ENCODE results near the gene AP5S1. TPM values are rescaled to one million over a fixed set of nuclear protein-coding genes. Genes with fewer than 3 reads are reported as not detected.

AP5S1 gene
- total RNA-seq, 1 donor from 2014 or later = 13.8 TPM

- TF ChIP-seq CTCF (IDR thresholded peaks at IDR 0.05; ENCODE audit: unreplicated experiment) = no peak
- Mint-ChIP-seq H3K36me3 (no peaks in the 10 kb centered on the region), H3K27ac (peak overlapping the region; percentile 99), H3K4me1 (peaks cover 42% of the 10 kb centered on the region), H3K9me3 (no peaks in the 10 kb centered on the region), H3K4me3 (peak overlapping the region; percentile 58), H3K27me3 (ENCODE audit: low read depth) (peaks cover 4% of the 10 kb centered on the region)
- peak; percentile 91 to 97 for DNase-seq (ENCODE audit: low spot score in 2 of 2, unreplicated experiment in 2 of 2)
These were observed 8.7 kb upstream of the AP5S1 start for GRCh38 chr20:3811467-3812258.

GRCh38 chr20:3812259-3812681 lies 8.1 kb upstream of the AP5S1 start:
- peaks cover 37% of the 10 kb centered on the region for H3K4me1 Mint-ChIP-seq
- no peaks in the 10 kb centered on the region for H3K36me3 Mint-ChIP-seq
- DNase-seq (ENCODE audit: low spot score in 2 of 2, unreplicated experiment in 2 of 2) = no peak
- H3K4me3 Mint-ChIP-seq = no peak overlapping the region
- H3K27me3 Mint-ChIP-seq (ENCODE audit: low read depth) = peaks cover 5% of the 10 kb centered on the region
- H3K9me3 Mint-ChIP-seq = no peaks in the 10 kb centered on the region
- peak overlapping the region; percentile 99 for H3K27ac Mint-ChIP-seq
- no peak for TF ChIP-seq CTCF (IDR thresholded peaks at IDR 0.05; ENCODE audit: unreplicated experiment)

DNA sequence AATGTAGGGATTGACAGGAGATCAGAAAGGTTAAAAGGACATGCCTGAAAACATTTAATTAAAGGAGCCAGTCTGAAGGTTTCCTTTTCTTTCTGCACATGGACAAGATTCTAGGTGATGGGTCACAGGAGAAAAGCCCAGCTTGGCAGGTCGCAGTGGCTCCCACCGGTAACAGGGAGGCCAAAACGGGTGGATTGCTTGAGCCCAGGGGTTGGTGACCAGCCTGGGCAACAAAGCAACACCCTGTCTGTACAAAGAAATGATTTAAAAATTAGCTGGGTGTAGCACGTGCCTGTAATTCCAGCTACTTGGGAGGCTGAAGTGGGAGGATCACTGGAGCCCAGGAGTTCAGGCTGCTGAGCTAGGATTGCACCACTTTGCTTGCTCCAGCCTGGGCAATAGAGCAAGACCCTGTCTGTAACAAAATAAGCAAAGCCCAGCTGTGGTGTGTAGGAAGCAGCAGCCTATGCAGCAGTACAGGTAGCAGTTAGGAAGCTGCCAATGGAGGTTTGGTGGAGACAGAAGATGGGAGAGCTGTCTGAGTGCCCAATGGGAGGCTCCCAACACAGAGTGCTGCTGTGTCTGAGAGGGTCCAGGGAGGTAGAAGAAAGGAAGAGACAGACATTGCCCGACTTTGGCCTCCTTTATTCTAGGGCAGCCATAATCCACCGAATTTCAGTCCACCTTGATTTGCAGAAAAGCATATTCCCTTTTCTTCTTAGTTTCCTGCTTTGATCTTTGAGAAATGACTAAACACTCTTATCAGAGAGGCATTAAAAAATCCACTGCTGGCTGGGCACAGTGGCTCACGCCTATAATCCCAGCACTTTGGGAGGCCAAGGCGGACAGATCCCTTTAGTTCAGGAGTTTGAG lies 7.1 kb upstream of the AP5S1 start:
- no peak for DNase-seq (ENCODE audit: low spot score in 2 of 2, unreplicated experiment in 2 of 2)
- TF ChIP-seq CTCF (IDR thresholded peaks at IDR 0.05; ENCODE audit: unreplicated experiment) = no peak

DNA sequence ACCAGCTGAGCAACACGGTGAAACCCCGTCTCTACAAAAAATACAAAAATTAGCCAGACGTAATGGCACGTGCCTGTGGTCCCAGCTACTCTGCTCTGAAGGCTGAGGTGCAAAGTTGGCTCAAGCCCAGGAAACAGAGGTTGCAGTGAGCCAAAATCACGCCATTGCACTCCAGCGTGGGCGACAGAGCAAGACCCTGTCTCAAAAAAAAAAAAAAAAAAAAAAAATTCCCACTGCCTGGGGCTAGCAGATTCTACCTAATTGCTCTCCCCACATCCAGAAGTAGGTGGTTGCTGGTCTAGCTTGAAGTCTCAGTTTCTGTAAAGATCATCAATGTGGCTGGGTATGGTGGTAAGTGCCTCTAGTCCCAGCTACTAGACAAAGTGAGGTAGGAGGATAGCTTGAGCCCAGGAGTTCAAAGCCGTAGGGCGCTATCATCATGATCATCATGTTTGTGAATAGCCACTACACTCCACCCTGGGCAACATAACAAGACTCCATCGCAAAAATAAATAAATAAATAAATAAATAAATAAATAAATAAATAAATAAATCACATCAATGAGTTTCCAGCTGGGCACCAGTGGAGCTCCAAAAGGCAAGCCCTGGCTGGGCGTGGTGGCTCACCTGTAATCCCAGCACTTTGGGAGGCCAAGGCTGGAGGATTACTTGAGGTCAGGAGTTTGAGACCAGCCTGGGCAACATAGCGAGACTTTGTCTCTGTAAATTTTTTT lies 6.3 kb upstream of the AP5S1 start:
- Mint-ChIP-seq H3K27me3 (ENCODE audit: low read depth) (peaks cover 5% of the 10 kb centered on the region), H3K4me1 (peaks cover 29% of the 10 kb centered on the region), H3K4me3 (no peak overlapping the region), H3K9me3 (no peaks in the 10 kb centered on the region), H3K36me3 (no peaks in the 10 kb centered on the region), H3K27ac (peak overlapping the region; percentile 99)
- TF ChIP-seq CTCF (IDR thresholded peaks at IDR 0.05; ENCODE audit: unreplicated experiment) = no peak
- DNase-seq (ENCODE audit: low spot score in 2 of 2, unreplicated experiment in 2 of 2) = no peak

More for the DNA sequence above, 7.1 kb upstream of the AP5S1 start:
- Mint-ChIP-seq H3K27ac (peak overlapping the region; percentile 99), H3K4me3 (no peak overlapping the region), H3K27me3 (ENCODE audit: low read depth) (peaks cover 5% of the 10 kb centered on the region), H3K4me1 (peaks cover 28% of the 10 kb centered on the region), H3K9me3 (no peaks in the 10 kb centered on the region), H3K36me3 (no peaks in the 10 kb centered on the region)

- DNase-seq (ENCODE audit: low spot score in 2 of 2, unreplicated experiment in 2 of 2) = no peak
- peaks cover 5% of the 10 kb centered on the region for H3K27me3 Mint-ChIP-seq (ENCODE audit: low read depth)
- TF ChIP-seq CTCF (IDR thresholded peaks at IDR 0.05; ENCODE audit: unreplicated experiment) = no peak
- H3K9me3 Mint-ChIP-seq = no peaks in the 10 kb centered on the region
- no peak overlapping the region for H3K4me3 Mint-ChIP-seq
- no peaks in the 10 kb centered on the region for H3K36me3 Mint-ChIP-seq
- H3K27ac Mint-ChIP-seq = no peak overlapping the region
- H3K4me1 Mint-ChIP-seq = peaks cover 33% of the 10 kb centered on the region
These were observed 5.3 kb upstream of the AP5S1 start for GRCh38 chr20:3814928-3815495.
